Spleen (tissue), 7 donors: ENCODE data around the gene NOTCH2.

Experiments used
- CTCF ChIP-seq, 11 experiments: fragments of 200-600 bp in 7 of 11; fragments of 450-650 bp in 4 of 11; sonication (generic) in 4 of 11; IDR thresholded peaks in 8 of 11; conservative IDR thresholded peaks in 3 of 11; 1 replicate in 7 of 11; 2 replicates in 4 of 11; pipeline versions ENCODE4 v1.4.0 to v1.8.0; 2016 to 2021; ENCODE audit warnings: antibody characterized with exemption in 11 of 11, inconsistent platforms in 4 of 11, mild to moderate bottlenecking in 1 of 11
- POLR2A ChIP-seq, 3 donors: fragments of 450-650 bp; IDR thresholded peaks; one replicate each; pipeline ENCODE4 v1.5.1; 2017; ENCODE audit warnings: antibody characterized with exemption in 3 of 3, mild to moderate bottlenecking in 1 of 3
- POLR2AphosphoS5 ChIP-seq, 3 donors: sonication (generic); formaldehyde crosslinking; IDR thresholded peaks; one replicate each; pipeline ENCODE4 v1.5.1; 2017; ENCODE audit warnings: antibody characterized with exemption in 3 of 3
- donor health status: DM: no; HTN: no; CAD: no; lungs with moderate emphysema.
- donor health status: DM: no; HTN: no; CAD: no.
- donor health status: DM: no; HTN: no; CAD: no.

- no peak for TF ChIP-seq POLR2A (IDR thresholded peaks at IDR 0.05)
- TF ChIP-seq CTCF (IDR thresholded peaks at IDR 0.05 in 8 of 11, conservative IDR thresholded peaks at IDR 0.05 in 3 of 11): no peak
- TF ChIP-seq POLR2AphosphoS5 (IDR thresholded peaks at IDR 0.05): no peak
Measured at GRCh38 chr1:119956306-119956705, 113.2 kb downstream of the NOTCH2 start.
